B cell (primary cell): ENCODE measurements around the gene TAGLN2. TPM values are rescaled to one million over a fixed set of nuclear protein-coding genes. Genes with fewer than 3 reads are reported as not detected.

Source experiments
- ATAC-seq: fragments of 200-7000 bp; cut with Tn5 transposase; one replicate; pipeline ENCODE4 v1.10.0; 2021; ENCODE audit warnings: low read depth, mild to moderate bottlenecking, moderate number of reproducible peaks, moderate library complexity
- CTCF ChIA-PET: fragments of 350-600 bp; sonication (Branson Sonifier 250); formaldehyde crosslinking; loops from one replicate; lab custom pipeline; 2021; ENCODE audit warnings: antibody characterized with exemption, inconsistent platforms; lab: Charles Lee
- POLR2A ChIA-PET: fragments of 350-600 bp; sonication (Branson Sonifier 250); formaldehyde crosslinking; loops from one replicate; lab custom pipeline; 2021; ENCODE audit warnings: antibody characterized with exemption; lab: Charles Lee
- DNase-seq: peaks from one replicate; pipeline ENCODE4 v3.0.0; 2013
- H2AFZ ChIP-seq: 2 replicates; pipeline ENCODE4 v1.6.1; 2012; ENCODE audit warnings: mild to moderate bottlenecking, low read depth, low read length; ENCODE audit not compliant: insufficient read depth, poor library complexity, severe bottlenecking
- H3K27ac ChIP-seq, 2 donors: 1 replicate in 1 of 2; 2 replicates in 1 of 2; pipeline ENCODE4 v1.5.1; 2012 to 2013; ENCODE audit warnings: low read length in 2 of 2, mild to moderate bottlenecking in 2 of 2, moderate library complexity in 1 of 2
- H3K27me3 ChIP-seq, 4 experiments: fragments of 200-600 bp in 1 of 4; sonication (generic) in 1 of 4; replicated peaks in 1 of 4; 1 replicate in 2 of 4; 2 replicates in 2 of 4; pipeline versions ENCODE4 v1.6.1 to v1.7.0; 2013 to 2016; ENCODE audit warnings: low read length in 3 of 4, mild to moderate bottlenecking in 2 of 4, mixed read lengths in 1 of 4, moderate library complexity in 1 of 4; ENCODE audit not compliant: insufficient read depth in 4 of 4, control insufficient read depth in 3 of 4; ENCODE audit errors: control extremely low read depth in 1 of 4
- H3K36me3 ChIP-seq, 2 experiments: replicated peaks in 1 of 2; 1 replicate in 1 of 2; 2 replicates in 1 of 2; pipeline versions ENCODE4 v1.6.1 to v1.7.1; 2013; ENCODE audit warnings: low read length in 1 of 2; ENCODE audit not compliant: insufficient read depth in 2 of 2, control insufficient read depth in 1 of 2; ENCODE audit errors: control extremely low read depth in 1 of 2, extremely low read depth in 1 of 2
- H3K4me1 ChIP-seq, 2 donors: fragments of 200-600 bp in 1 of 2; sonication (generic) in 1 of 2; 1 replicate in 1 of 2; 2 replicates in 1 of 2; pipeline versions ENCODE4 v1.5.1 to v1.6.1; 2013 to 2017; ENCODE audit warnings: low read length in 2 of 2; ENCODE audit not compliant: control insufficient read depth in 2 of 2, insufficient read depth in 2 of 2
- H3K4me2 ChIP-seq: replicated peaks from 2 replicates; pipeline ENCODE3; 2012; ENCODE audit warnings: mild to moderate bottlenecking, low read depth, low read length; ENCODE audit not compliant: poor library complexity, severe bottlenecking
- H3K4me3 ChIP-seq, 5 experiments: fragments of 200-600 bp in 1 of 5; sonication (generic) in 1 of 5; 1 replicate in 3 of 5; 2 replicates in 2 of 5; pipeline versions ENCODE4 v1.5.1 to v1.7.0; 2011 to 2016; ENCODE audit warnings: low read length in 4 of 5, mild to moderate bottlenecking in 4 of 5, low read depth in 2 of 5, control low read depth in 1 of 5, moderate library complexity in 1 of 5; ENCODE audit not compliant: insufficient read depth in 1 of 5; ENCODE audit errors: control extremely low read depth in 1 of 5, extremely low read depth in 1 of 5
- H3K79me2 ChIP-seq: fragments of 200-600 bp; sonication (generic); one replicate; pipeline ENCODE4 v1.6.0; 2016; ENCODE audit warnings: low read length; ENCODE audit not compliant: control insufficient read depth, insufficient read depth
- H3K9ac ChIP-seq: fragments of 200-600 bp; sonication (generic); 2 replicates; pipeline ENCODE4 v1.6.1; 2017; ENCODE audit warnings: mild to moderate bottlenecking, low read length, moderate library complexity
- H3K9me3 ChIP-seq, 3 donors: one replicate each; pipeline versions ENCODE4 v1.6.1 to v1.7.1; 2013; ENCODE audit warnings: low read length in 2 of 3; ENCODE audit not compliant: control insufficient read depth in 2 of 3, insufficient read depth in 1 of 3; ENCODE audit errors: control extremely low read depth in 1 of 3
- H4K20me1 ChIP-seq: 2 replicates; pipeline ENCODE4 v1.6.0; 2012; ENCODE audit warnings: mild to moderate bottlenecking, low read length; ENCODE audit not compliant: insufficient read depth, control insufficient read depth, poor library complexity, severe bottlenecking
- H3K27ac Mint-ChIP-seq: one replicate; pipeline ENCODE4 v1.8.0; 2021; ENCODE audit warnings: mixed read lengths
- H3K27me3 Mint-ChIP-seq: one replicate; pipeline ENCODE4 v1.8.0; 2021; ENCODE audit warnings: mixed read lengths
- H3K4me1 Mint-ChIP-seq: one replicate; pipeline ENCODE4 v1.8.0; 2021; ENCODE audit warnings: mixed read lengths
- H3K4me3 Mint-ChIP-seq: one replicate; pipeline ENCODE4 v1.8.0; 2021; ENCODE audit warnings: mixed read lengths
- H3K9me3 Mint-ChIP-seq: one replicate; pipeline ENCODE4 v1.8.0; 2022; ENCODE audit warnings: mixed read lengths; ENCODE audit not compliant: insufficient read depth
- EZH2 ChIP-seq: IDR thresholded peaks from 2 replicates; pipeline ENCODE4 v1.6.1; 2012; ENCODE audit warnings: borderline replicate concordance, low read depth, mild to moderate bottlenecking, moderate library complexity, low read length; ENCODE audit not compliant: insufficient read depth, poor library complexity, severe bottlenecking
- WGBS: methylation state at CpG from one replicate; pipeline ENCODE4 v1.1.5; 2013; ENCODE audit warnings: missing lambda C conversion rate; ENCODE audit not compliant: insufficient coverage; 5-methylcytosine and 5-hydroxymethylcytosine counted together
- intact Hi-C: fragments of 100-400 bp; cut with micrococcal nuclease; formaldehyde crosslinking; loops from one replicate; pipeline ENCODE4 v1.10.0; 2022
- polyA plus RNA-seq: library from polyadenylated mRNA; depleted of rRNA; stranded (reverse); fragments of >200 nt; gene quantifications from 2 replicates; pipeline ENCODE4 v1.2.3, GENCODE V29; 2012
- total RNA-seq, 2 donors: library from RNA; stranded (reverse); fragments of 120-200 nt in 1 of 2; gene quantifications; 1 replicate in 1 of 2; 2 replicates in 1 of 2; pipeline versions ENCODE4 v1.2.3 to v1.2.4, GENCODE V29; 2013 to 2022
- TF ChIP-seq, protein P1 (sequence below): fragments of 200-600 bp; IDR thresholded peaks from one replicate; pipeline ENCODE4 v1.8.0; 2022; ENCODE audit warnings: antibody characterized with exemption, mild to moderate bottlenecking

The TAGLN2 gene
- total and polyA plus RNA-seq, 2 donors (not counting 1 experiment from before 2014, with no cell fraction given): 342 to 721 TPM

- Mint-ChIP-seq H3K9me3 (no peaks in the 10 kb centered on the region), H3K27me3 (peaks cover 23% of the 10 kb centered on the region), H3K4me1 (no peaks in the 10 kb centered on the region), H3K27ac (no peak overlapping the region), H3K4me3 (no peak overlapping the region)
- Histone ChIP-seq H2AFZ (no peak overlapping the region), H3K79me2 (no peaks in the 10 kb centered on the region), H3K4me1 (no peaks in the 10 kb centered on the region), H3K36me3 (no peaks in the 10 kb centered on the region), H3K27me3 (peaks cover 0 to 28% (median 4%) of the 10 kb centered on the region in 4 experiments), H4K20me1 (no peaks in the 10 kb centered on the region), H3K27ac (no peak overlapping the region), H3K9me3 (no peaks in the 10 kb centered on the region), H3K9ac (no peak overlapping the region), H3K4me3 (no peak overlapping the region), H3K4me2 (no peak overlapping the region)
- intact Hi-C loops: no loop called here
- no peak for ATAC-seq
- TF ChIP-seq, protein P1, sequence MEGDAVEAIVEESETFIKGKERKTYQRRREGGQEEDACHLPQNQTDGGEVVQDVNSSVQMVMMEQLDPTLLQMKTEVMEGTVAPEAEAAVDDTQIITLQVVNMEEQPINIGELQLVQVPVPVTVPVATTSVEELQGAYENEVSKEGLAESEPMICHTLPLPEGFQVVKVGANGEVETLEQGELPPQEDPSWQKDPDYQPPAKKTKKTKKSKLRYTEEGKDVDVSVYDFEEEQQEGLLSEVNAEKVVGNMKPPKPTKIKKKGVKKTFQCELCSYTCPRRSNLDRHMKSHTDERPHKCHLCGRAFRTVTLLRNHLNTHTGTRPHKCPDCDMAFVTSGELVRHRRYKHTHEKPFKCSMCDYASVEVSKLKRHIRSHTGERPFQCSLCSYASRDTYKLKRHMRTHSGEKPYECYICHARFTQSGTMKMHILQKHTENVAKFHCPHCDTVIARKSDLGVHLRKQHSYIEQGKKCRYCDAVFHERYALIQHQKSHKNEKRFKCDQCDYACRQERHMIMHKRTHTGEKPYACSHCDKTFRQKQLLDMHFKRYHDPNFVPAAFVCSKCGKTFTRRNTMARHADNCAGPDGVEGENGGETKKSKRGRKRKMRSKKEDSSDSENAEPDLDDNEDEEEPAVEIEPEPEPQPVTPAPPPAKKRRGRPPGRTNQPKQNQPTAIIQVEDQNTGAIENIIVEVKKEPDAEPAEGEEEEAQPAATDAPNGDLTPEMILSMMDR: no peak
- no peak for TF ChIP-seq EZH2
- POLR2A ChIA-PET: no interaction called here
- CTCF ChIA-PET: no interaction called here
- 88% methylated on average over 5 of the region's 8 CpGs for WGBS
- no peak for DNase-seq
These were observed 47.3 kb upstream of the TAGLN2 start for GRCh38 chr1:159972443-159973205.

GRCh38 chr1:159970932-159971342 lies 45.6 kb upstream of the TAGLN2 start:
- CTCF ChIA-PET: interaction anchor here (2.7 kb wide), 1 partner anchor 36 kb away, joined by 11 read pairs; no protein-coding TSS in a partner anchor

More at GRCh38 chr1:159970932-159971342, 45.6 kb upstream of the TAGLN2 start:
- TF ChIP-seq, protein P1: no peak
- no peak for TF ChIP-seq EZH2
- no peak overlapping the region for H3K27ac ChIP-seq
- H3K4me2 ChIP-seq: no peak overlapping the region
- POLR2A ChIA-PET: no interaction called here
- H3K27me3 ChIP-seq: peaks cover 0 to 28% (median 6%) of the 10 kb centered on the region in 4 experiments
- Mint-ChIP-seq H3K27me3 (peaks cover 28% of the 10 kb centered on the region), H3K4me1 (no peaks in the 10 kb centered on the region), H3K4me3 (no peak overlapping the region), H3K9me3 (no peaks in the 10 kb centered on the region), H3K27ac (no peak overlapping the region)
- H3K9me3 ChIP-seq: no peaks in the 10 kb centered on the region
- ATAC-seq (no peak), DNase-seq (no peak)
- H2AFZ ChIP-seq: no peak overlapping the region
- no peak overlapping the region for H3K4me3 ChIP-seq
- intact Hi-C loops: no loop called here
- H3K9ac ChIP-seq: no peak overlapping the region
- H3K4me1 ChIP-seq: no peaks in the 10 kb centered on the region
- no peaks in the 10 kb centered on the region for H3K36me3 ChIP-seq
- 88% methylated on average over 8 of the region's 9 CpGs for WGBS
- no peaks in the 10 kb centered on the region for H4K20me1 ChIP-seq
- no peaks in the 10 kb centered on the region for H3K79me2 ChIP-seq
